GM18517 (cell line): ENCODE measurements around the gene ATXN2.

ENCODE experiments used
- ATAC-seq: cut with Tn5 transposase; IDR thresholded peaks from one replicate; pipeline ENCODE4 v1.9.1; 2021; ENCODE audit warnings: mild to moderate bottlenecking, moderate library complexity; ENCODE audit not compliant: unreplicated experiment

ATXN2 gene

DNA sequence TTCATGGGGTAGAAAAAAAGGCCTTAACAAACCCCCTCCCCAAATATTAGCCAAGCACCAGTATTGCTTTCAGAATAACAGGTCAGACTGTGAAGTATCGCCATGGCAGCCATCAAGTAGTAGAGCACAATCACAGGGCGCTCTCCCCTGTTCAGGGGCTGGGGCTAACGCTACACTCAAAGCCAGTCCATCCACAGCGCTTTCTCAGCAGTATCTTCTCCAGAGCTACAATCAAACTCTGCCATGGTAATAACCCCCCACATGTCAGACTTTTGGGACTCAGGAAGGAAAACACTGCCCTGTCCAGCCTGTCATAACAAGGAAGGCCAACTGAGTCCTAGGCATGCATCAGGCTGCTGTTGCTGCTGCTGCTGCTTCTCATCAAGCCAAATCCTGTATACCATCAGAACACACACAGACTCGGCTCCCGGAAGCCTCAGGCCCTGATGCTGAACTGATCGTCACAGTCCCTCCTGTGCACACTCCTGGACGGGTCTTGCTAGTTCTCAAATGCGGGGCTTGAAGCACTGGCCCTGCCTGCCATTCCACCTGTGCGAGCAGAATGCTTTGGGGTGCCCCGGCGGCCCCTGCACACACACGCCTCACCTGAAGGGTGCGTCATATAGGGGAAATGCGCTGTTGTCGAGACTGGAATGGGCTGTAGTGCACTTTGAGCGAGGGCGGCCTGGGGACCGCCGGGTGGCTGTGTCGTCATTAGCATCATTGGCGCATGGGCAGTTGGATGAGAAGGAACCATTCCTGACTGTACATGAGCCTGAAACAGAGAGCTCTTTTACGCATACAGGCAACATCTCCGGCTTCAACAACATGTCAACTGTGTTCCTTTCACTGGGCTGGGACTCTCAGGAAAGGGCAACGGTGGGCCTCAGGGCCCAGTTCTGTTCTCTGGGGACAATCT, 145.8 kb downstream of the ATXN2 start:
- no peak for ATAC-seq

GRCh38 chr12:111451649-111452129, 147.4 kb downstream of the ATXN2 start:
- no peak for ATAC-seq

- no peak for ATAC-seq
These were observed 147.9 kb downstream of the ATXN2 start for GRCh38 chr12:111451232-111451631.

DNA sequence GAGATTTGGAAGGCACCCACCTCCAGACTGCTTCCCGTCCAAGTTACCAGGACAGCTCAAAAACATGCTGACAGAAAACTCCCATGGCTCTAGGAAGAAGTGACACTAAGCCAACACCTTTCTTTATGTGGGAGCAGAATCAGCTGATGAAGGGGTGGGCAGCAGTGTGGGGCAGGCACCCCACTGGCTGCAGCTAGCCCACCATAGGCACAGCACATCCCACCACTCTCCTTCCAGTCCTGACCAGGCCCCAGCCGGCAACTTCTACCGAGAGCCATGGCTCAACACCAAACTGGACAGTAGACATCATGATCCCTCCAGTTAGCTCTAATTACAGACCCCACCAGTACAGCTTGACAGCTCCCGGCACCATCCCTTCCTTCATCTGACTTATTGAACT, 148.4 kb downstream of the ATXN2 start:
- ATAC-seq = no peak

DNA sequence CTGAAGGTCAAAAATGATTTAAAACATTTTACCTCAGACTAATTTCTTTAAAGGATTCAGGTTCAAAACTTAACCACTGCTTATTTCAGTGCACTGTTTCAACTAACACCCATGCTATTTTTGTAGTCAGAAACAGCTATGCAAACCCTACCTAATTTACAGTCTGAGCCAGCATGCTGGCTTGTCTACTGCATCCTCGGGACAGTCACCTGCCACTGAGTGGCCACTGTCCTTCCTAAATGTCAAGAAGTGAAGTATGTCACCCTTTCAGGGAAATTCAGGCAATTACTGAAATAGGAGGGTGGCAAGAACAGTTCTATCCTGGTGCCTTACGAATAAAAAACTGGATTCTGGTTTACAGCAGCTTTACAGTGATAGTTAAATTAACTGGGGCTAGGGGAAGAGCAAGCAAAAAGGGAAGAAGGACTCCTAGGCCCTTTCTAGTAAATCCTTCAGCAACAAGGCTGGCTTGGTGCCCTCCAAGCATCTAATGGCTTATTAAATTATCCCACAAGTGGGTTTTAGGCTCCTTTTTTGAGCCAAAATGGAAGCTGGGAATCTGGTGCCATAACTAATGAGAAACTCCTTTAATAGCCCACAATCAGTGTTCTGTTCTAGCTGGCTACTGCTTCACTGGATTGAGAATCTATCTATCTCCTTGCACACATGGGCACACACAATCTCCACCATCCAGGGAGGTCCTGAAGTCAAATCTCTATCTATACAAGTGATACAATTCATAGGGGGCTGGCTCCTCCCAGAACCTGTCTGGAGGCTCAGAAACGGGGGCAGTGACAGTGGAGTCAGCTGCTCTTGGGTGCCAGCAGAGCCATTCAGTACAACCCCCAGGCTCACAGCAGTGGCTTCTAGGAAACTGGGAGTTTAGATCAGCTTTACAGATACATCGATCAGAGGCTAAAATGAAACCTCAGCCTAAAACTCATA, 150.0 kb downstream of the ATXN2 start:
- no peak for ATAC-seq

DNA sequence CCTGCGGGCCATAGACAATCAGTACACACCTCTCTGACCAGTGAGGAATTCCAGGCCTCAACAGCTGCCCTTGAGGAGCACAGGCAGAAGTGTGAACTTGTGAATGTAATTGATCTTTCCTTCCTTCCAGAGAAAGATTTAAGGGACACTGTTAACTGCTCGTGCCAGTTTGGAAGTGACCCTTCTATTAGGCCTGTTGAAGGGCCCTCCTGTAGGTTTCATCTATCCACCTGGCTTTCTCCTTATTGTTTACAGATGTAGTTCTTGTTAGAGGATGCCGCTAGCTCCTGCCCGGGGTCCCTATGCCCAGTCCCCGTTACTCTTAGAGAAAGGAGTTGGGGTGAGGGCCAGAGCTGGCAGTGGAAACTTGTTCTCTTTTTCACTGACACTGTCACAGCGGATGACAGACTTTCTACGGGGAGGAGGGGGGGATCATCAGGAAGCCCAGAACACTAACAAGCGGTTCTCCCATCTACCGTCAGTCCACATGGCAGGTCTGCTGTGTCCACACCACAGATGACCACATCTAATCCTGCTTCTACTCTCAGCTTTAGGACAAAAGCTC, 150.8 kb downstream of the ATXN2 start:
- no peak for ATAC-seq

GRCh38 chr12:111447571-111448265, 151.4 kb downstream of the ATXN2 start:
- no peak for ATAC-seq

- no peak for ATAC-seq
These were observed 152.2 kb downstream of the ATXN2 start for GRCh38 chr12:111446631-111447570.

DNA sequence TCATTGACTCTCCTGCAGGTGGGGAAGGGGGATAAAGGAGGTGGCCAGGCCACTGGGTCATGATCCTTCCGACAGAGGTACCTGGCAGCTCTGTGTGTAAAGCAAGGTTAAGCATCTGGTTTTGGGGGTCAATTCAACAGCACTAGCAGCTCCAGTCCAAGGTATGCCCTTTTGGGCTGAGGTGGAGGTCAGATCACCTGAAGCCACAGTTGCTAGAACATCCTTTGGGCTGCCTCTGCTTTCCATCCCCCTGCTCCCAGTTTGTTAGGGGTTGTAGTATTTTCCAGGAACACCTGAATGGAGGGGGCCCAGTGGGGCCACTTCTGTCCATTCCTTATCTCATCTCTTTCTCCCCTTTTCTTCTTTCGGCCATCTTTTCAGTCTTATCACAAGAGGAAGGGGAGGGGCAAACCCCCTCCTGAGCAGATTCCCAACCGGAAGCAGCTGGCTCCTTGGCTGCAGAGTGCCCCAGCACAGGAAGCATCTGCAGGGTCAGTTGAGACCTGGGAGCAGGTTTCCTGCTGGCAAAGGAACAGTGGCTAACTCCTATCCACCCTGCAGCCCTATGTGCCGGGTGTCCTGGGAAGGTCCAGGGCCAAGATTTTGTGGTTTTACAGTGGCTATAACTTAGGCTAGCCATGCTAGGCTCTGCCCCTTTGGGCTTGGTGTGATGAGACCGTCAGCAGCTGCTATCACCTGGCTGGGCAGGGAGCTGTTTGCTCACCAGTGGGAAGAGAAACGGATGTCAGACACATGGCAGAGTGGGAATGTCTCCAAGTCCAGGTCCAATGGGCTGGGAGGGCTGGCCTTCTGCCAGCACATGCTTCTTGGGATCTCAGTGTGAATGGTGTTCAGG, 153.2 kb downstream of the ATXN2 start:
- ATAC-seq = no peak

DNA sequence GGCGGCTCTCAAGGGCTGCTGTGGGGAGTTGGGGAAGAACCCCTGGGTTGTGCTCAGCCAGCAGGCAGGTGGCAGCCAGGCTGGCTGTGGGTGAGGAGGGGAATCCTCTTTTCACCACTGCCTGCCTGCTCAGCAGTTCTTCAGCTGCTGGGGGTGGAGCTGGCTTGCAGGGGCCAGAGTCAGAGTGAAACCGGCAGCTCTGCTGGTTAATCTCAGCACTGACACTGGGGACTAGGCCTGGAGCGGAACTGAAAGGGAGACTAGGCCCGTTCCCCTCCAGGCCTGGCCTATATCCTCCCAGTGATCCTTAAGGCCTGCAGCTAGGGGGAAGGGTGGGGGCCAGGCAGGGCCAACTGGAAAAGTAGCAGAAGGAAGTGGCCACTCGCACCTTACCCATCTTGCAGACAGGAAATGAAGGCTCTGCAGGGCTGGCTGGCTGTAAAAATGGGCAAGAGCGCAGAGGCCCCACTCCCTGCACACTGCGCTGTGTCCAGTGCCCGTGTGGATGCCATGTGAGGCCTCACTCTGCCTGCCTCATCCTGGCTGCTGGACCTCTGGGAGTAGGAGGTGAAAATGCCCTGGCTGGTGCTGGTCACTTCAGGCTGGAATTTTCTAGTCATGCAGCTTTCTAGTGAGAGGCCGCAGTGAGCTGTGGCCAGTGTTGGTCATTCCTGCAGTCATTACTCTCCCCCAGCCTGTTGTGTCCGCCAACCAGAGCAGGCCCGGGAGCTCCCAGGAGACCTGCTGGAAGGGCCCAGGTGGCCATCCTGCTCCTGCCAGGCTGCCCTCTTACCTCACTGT, 154.0 kb downstream of the ATXN2 start:
- peak; percentile 86 for ATAC-seq

- peak; percentile 33 for ATAC-seq
These were observed 154.7 kb downstream of the ATXN2 start for GRCh38 chr12:111444314-111444924.

DNA sequence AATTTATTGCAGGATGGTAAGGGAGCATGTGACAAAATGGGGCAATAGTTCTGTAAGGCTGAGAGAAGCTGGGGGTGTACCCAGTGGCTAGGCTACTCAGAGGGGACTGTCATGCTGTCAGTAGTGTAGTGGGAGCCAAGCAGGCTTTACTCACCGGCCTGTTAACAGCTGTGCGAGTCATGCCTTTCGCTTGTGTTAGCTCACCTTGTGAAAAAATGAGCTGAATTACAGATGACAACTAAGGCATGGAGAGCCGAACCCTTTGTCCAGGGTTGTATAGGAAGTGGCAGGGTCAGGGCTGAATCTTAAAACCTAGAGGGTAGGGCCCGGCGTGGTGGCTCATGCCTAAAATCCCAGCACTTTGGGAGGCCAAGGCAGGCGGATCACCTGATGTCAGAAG, 155.5 kb downstream of the ATXN2 start:
- no peak for ATAC-seq

DNA sequence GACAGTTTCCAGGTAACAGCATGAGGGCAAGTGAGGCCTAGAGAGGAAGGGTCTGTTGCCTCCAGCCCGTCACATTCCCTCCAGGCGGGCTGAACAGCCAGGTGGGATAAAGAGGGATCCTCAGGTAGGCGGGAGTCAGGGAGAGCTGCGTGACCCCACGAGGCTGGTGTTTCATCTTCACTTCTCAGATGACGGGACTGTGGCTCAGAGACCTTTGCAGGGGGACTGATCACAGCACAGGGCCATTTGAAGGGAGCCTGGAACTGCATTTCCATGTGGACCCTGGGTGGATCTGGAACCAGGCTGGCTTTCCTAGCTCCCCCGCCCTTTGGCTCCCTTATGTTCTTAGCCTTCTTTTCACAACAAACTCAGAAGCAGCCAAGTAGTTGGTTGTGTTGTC, 156.0 kb downstream of the ATXN2 start:
- no peak for ATAC-seq

DNA sequence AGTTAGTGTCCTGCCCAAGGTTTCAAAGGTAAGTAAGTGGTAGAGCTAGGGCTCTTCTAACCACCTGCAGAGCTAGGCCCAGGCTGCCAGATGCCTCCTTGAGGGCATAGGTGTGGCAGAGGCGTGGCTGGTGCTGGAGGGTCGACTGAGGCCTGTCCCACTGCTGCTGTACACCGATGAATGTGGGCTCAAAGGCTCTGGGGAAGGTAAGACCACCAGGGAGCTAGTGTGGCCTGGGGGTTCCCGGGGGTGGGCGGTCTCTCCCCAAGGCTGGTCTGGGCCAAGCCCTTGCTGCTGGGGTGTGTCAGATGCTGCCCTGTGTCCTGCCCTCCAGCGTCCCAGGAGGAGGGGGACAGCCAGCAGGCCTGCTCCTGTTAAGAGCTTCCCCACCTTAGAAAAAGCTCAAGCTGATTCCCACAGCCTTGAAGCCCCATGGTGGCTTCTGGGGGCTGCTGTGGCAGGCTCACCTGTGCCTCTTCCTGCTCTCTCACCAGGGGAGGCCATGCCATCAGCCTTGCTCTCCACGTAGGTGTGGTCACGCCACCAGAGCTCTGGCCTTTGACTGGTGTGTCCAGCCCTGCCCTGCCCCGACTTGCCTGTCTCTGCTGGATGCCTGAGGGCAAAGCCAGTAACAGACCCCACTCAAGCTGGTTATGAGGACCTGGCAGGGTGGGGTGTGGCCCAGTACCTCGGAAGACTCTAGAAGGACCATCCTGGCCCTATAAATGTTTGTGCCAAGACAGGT, 156.6 kb downstream of the ATXN2 start:
- no peak for ATAC-seq

- ATAC-seq = no peak
These were observed 157.8 kb downstream of the ATXN2 start for GRCh38 chr12:111441107-111441928.

DNA sequence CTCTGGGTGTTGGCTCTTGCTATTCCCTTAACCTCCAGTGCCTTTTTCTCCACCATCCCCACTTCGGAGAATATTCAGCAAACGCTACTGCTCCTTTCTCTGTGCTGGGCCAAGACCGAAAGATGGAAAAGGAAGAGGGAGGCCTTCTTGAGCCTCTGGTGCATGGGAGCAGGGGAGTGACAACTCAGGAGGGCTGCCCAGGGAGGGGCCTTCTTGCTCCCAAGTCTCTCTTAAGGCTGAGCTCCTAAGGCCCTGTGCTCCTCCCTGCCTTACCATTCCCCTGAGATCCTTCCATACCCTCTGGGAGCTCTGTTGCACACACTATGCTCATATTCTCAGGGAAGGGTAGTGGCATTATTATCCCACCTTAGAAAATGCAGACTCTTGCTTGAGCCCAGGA, 158.5 kb downstream of the ATXN2 start:
- no peak for ATAC-seq
